HG02943 (cell line): ENCODE measurements around the gene BBS2.
"Not testable (repeated sequence)": the region's sequence is repeated elsewhere in the genome, so short reads cannot be mapped to it uniquely, and the experiment has no call there.

ENCODE experiments used
- ATAC-seq: cut with Tn5 transposase; IDR thresholded peaks from one replicate; pipeline ENCODE4 v1.9.1; 2021; ENCODE audit warnings: mild to moderate bottlenecking, low read depth, moderate library complexity; ENCODE audit not compliant: unreplicated experiment

Gene BBS2

DNA sequence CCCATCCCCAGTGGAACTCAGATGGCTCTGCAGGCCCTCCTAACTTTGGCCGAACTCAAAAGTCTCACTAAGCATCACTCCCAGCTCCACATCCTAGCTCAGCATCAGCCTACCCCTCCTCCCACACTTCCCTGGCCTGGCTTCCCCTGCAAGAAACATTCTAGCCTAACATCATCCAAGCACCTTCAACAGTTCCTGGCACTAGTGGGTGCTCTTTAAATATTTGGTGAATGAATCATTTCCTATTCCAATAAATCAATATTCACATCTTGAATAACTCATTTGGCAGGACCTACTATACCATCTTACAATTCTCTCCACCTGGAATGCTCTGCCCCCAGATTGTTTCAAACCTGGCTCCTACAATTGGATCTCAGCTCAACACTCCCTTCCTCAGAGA is 11.0 kb upstream of the BBS2 start:
- ATAC-seq = no peak

- no peak for ATAC-seq
These were observed 5.4 kb upstream of the BBS2 start for GRCh38 chr16:56525236-56525635.

DNA sequence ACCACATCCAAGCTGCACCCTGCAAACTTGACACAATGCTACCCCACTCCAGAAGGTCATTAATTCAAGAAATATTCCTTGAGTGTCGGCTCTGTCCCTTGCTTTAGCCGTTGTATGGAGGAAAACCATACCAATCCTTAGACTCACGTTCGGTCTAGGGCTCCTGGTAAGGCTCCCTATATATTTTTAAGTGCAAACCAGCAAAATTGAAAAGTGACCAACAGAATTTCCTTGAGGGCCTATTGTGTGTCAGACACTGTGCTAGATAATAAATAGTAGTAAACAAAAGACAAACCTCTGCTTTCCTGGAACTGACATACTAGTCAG is 390 bp upstream of the BBS2 start:
- no peak for ATAC-seq

- no peak for ATAC-seq
These were observed 1.4 kb downstream of the BBS2 start for GRCh38 chr16:56518425-56518824.

- no peak for ATAC-seq
These were observed 2.6 kb downstream of the BBS2 start for GRCh38 chr16:56517206-56517605.

GRCh38 chr16:56515665-56516064 is 4.2 kb downstream of the BBS2 start:
- ATAC-seq = no peak

DNA sequence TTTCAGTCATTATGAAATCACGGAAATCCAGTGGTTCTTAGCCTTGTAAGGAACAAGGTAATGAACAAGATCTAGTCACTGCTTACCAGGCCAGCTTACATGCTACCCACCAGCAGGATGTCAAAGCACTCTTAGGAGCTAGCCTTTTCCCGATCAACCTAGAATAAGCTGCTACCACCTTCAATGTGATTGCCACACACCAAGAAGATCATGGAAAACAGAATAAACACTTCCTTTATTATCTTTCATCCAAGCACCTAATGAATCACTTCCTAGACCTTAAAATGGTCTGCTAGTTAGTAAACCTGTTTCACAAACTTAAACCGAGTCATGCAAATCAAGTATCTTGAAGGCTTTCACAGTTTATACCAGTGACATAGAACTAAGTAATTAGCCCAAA is 5.0 kb downstream of the BBS2 start:
- no peak for ATAC-seq

- no peak for ATAC-seq
These were observed 5.9 kb downstream of the BBS2 start for GRCh38 chr16:56513972-56514371.

- ATAC-seq = no peak
These were observed 6.7 kb downstream of the BBS2 start for GRCh38 chr16:56513091-56513490.

DNA sequence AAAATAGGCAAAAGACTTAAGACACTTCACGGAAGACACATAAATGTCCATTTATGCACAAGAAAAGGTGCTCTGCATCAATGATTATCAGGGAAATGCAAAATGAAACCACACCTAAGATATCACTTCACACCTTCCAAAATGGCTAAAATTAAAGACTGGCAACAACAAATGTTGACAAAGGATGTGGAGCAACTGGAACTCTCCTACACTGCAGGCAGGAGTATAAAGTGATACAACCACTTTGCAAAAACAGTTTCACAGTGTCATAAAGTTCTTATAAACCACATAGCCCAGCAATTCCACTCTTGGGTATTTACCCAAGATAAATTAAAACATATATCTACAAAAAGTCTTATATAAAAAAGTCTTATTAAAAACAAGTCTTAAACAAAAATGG is 7.8 kb downstream of the BBS2 start:
- ATAC-seq = no peak

- no peak for ATAC-seq
These were observed 9.3 kb downstream of the BBS2 start for GRCh38 chr16:56510544-56510943.

GRCh38 chr16:56506941-56507340 is 12.9 kb downstream of the BBS2 start:
- no peak for ATAC-seq

DNA sequence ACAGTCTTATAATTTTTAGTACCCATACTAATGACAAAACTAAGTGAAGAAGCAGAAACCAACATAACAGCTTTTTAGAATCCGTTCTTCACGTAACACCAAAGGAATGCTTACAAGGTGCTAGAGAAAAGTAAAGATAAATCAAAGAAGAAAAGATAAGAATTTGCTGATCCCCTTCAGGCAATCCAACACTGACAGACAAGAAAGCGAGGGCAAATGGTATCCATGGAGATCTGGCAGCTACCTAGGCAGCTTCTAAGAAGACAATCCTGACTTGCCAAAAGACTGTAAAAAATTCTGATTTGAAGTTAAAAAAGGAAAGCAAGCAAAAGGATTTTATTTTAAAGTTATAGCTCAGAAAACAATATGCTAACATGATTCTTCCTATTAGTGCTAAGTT is 14.6 kb downstream of the BBS2 start:
- no peak for ATAC-seq

- no peak for ATAC-seq
These were observed 26.0 kb downstream of the BBS2 start for GRCh38 chr16:56493815-56494214.

GRCh38 chr16:56493126-56493525 is 26.7 kb downstream of the BBS2 start:
- ATAC-seq = no peak

DNA sequence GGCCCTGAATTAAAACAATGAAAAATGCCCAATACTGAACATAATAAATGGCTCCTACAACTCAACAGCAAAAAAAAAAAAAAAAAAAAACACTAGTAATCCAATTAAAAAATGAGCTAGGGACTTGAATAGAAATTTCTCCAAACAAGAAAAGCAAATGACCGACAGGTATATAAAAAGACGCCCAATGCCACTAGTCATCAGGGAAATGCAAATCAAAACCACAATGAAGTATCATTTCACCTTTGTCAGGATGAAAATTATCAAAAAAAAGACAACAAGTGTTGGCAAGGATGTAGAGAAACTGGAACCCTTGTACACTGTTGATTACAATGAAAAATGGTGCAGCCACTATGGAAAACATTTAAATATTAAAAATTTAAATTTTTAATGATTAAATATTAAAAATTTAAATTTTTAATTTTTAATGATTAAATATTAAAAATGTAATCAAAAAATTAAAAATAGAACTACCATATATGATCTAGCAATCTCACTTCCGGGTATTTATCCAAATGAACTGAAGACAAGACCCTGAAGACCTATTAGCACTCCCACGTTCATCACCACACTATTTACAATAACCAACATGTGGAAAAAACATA is 28.1 kb downstream of the BBS2 start:
- ATAC-seq = no peak

GRCh38 chr16:56488868-56489267 is 31.0 kb downstream of the BBS2 start:
- not testable (repeated sequence) for ATAC-seq

DNA sequence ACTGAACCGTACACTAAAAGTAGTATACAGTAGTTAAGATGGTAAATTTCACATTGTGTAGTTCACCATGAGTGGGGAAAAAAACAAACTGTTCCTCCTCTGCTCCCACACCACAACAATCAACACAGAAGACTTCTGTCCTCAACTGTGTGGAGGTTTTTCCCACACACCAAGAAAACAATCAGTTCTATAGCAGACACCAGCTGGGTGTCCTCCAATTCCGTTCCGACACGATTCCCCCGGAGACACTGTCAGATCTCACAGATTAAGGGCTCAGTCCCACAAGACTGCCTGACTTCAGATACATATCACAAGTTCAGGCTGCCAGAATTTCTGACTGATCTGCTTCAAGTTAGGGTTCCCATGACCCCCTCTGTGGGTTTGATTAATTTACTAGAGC is 31.8 kb downstream of the BBS2 start:
- no peak for ATAC-seq

DNA sequence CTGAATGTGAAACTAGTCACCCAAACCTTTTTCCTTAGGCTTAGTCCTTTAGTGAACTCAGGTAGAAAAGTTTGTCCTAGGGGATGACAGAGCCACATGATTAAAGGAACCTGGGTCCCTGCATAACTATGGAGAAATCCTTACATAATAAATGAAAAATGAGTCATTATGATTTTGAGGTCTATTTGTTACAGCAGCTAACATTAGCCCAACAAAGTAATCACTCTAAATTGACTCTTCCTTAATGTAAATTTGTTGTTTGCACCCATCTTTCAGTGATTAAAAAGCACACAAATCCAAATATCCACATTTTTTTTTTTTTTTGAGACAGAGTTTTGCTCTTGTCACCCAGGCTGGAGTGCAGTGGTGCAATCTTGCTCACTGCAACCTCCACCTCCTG is 36.4 kb downstream of the BBS2 start:
- no peak for ATAC-seq

DNA sequence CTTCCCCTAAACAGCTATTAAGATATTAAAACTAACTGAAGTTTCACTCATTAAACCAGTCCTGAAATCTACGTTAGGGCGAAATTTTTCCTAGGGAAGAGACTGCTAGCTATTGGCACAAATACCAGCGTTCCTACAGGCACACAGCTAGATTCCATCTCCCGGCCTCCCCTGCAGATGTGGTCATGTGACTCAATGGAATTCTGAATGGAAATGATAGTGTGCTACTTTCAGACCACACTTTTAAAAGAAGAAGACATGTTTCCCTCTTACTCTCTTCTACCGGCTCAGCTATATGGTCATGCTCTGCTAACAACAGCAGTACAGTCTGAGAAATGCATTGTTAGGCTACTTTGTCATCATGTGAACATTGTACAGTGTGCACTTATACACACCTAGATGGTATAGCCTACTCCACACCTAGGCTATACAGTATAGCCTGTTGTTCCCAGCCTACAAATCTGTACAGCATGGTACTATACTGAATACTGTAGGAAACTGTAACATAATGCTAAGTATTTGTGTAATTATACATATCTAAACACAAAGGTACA is 37.1 kb downstream of the BBS2 start:
- ATAC-seq = no peak

DNA sequence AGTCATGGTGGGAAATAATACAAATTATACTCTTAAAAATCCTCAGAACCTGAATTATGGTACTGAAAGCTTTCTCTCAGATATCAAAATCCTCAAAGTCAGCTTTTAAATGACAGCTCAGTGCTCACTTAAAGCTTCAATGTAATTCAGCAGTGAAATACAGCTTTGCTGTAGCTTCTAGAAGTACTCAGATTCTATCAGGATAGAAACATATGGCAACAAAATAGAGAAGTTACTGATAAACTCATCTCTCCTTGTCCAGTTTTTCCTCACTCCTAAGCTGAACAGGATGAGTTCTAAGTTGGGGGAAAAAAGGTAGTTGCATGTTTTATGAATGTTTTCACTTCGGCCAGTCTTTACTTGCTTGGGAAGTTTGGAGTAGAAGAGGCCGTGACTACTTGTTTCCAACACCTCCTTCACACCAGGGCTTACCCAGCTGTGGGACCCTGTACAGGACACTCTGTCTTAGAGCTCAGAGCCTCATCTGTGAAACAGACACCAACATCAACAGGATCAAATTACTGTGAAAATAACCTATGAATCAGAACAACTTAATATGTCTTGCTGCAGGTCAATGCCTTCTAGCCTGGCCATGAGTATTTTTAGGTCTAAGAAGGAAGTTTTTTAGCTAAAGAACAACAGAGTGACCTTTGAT is 38.2 kb downstream of the BBS2 start:
- ATAC-seq = no peak

- ATAC-seq = no peak
These were observed 38.9 kb downstream of the BBS2 start for GRCh38 chr16:56480776-56481467.
